ENCODE results near the gene SCYL1.

DNA sequence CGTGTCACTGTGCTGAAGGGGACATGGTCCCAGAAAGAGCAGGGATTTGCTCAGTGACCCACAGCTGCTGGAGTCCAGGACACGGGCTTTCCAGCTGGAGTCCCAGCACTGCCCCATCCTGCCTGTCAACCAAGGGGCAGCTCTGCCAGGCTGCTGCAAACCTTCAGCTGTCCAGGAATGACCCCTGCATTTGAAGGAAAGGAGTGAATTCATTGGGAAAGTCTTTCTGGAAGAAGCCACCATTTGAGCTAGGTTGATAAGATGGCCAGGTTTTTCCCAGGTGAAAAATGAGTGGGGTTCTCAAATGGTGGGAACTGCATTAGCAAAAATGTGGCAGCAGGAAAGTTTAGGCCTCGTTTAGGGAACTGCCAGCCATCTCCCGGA, 61.4 kb downstream of the SCYL1 start:
- TF ChIP-seq, protein P1, sequence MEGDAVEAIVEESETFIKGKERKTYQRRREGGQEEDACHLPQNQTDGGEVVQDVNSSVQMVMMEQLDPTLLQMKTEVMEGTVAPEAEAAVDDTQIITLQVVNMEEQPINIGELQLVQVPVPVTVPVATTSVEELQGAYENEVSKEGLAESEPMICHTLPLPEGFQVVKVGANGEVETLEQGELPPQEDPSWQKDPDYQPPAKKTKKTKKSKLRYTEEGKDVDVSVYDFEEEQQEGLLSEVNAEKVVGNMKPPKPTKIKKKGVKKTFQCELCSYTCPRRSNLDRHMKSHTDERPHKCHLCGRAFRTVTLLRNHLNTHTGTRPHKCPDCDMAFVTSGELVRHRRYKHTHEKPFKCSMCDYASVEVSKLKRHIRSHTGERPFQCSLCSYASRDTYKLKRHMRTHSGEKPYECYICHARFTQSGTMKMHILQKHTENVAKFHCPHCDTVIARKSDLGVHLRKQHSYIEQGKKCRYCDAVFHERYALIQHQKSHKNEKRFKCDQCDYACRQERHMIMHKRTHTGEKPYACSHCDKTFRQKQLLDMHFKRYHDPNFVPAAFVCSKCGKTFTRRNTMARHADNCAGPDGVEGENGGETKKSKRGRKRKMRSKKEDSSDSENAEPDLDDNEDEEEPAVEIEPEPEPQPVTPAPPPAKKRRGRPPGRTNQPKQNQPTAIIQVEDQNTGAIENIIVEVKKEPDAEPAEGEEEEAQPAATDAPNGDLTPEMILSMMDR (optimal IDR thresholded peaks at IDR 0.05 in 1 of 3, IDR thresholded peaks at IDR 0.05 in 1 of 3, conservative IDR thresholded peaks at IDR 0.05 in 1 of 3; ENCODE audit: extremely low read depth in 1 of 3, insufficient read depth in 2 of 3, low read length in 3 of 3), result no peak
- TF ChIP-seq EZH2 (IDR thresholded peaks at IDR 0.05; ENCODE audit: low read length), result no peak
